ENCODE data around the gene FOXK2.

- TF ChIP-seq, protein P1, sequence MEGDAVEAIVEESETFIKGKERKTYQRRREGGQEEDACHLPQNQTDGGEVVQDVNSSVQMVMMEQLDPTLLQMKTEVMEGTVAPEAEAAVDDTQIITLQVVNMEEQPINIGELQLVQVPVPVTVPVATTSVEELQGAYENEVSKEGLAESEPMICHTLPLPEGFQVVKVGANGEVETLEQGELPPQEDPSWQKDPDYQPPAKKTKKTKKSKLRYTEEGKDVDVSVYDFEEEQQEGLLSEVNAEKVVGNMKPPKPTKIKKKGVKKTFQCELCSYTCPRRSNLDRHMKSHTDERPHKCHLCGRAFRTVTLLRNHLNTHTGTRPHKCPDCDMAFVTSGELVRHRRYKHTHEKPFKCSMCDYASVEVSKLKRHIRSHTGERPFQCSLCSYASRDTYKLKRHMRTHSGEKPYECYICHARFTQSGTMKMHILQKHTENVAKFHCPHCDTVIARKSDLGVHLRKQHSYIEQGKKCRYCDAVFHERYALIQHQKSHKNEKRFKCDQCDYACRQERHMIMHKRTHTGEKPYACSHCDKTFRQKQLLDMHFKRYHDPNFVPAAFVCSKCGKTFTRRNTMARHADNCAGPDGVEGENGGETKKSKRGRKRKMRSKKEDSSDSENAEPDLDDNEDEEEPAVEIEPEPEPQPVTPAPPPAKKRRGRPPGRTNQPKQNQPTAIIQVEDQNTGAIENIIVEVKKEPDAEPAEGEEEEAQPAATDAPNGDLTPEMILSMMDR (conservative IDR thresholded peaks at IDR 0.05; ENCODE audit: low read length) = no peak
- TF ChIP-seq EZH2phosphoT487 (IDR thresholded peaks at IDR 0.05; ENCODE audit: borderline replicate concordance, low read depth, low read length) = no peak
Observed at GRCh38 chr17:82534401-82534812, 14.9 kb downstream of the FOXK2 start.
